GM18951 (cell line): ENCODE data around the gene NR1I3.
A peak's percentile ranks its signal among the peaks of the same experiment; 100 is the strongest.

Experiments
- POLR2A ChIP-seq: IDR thresholded peaks from 4 replicates; pipeline ENCODE4 v1.6.1; 2011; ENCODE audit warnings: mild to moderate bottlenecking; ENCODE audit not compliant: insufficient read length, insufficient read depth; ENCODE audit errors: extremely low read depth
- in situ Hi-C: fragments of 300-500 bp; cut with MboI; formaldehyde crosslinking; loops from one replicate; pipeline ENCODE4 v1.12.0; 2022; ENCODE audit warnings: low sequenced_read_pairs, mixed read lengths, inconsistent platforms; ENCODE audit not compliant: unreplicated experiment

Gene NR1I3

DNA sequence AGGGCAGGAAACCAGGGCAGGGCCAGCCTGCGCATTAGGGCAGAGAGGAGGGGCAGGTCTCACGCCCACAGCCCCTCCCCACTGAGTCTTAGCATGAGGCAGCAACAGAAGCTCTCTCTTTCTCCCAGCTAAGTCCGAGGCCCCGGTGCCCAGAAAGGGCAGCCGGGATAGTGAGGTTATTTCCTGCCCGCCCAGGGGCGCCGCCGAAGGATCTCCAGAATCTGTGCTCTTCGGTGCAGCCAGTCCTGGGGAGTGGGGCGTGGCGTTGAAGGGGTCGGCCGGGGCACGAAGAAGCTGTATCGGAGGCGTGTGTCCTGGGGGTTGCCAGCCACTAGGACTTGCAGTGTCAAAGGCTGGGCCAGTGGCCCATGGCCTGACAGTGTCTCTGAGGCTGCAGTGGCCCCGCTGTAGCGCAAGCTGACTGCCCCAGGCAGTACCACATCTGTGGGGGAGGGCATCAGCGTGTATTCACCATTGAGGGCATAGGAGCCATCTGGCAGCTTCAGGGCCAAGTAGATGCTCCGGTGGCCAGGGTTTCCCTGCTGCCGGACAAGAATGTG is 47.0 kb downstream of the NR1I3 start:
- TF ChIP-seq POLR2A = no peak
- in situ Hi-C loops = no loop called here

DNA sequence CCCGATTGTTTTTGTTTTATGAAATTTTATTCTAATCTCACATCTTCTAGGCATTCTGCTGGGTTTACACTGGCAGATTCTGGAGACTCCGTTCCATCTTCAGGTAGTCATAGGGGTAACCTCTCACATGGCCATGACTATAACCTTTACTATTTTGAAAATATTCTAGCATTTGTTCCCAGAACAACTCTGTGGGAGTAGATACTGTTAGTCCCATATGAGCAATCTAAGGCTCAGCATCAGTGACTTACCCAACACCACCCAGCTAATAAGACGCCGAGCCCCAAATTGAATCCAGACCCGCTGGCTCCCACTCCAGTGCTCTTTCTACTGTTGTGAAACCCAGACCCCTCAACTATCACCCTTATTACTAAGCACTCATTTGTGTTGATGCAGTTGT is 49.0 kb downstream of the NR1I3 start:
- TF ChIP-seq POLR2A = no peak
- in situ Hi-C loops = no loop called here

DNA sequence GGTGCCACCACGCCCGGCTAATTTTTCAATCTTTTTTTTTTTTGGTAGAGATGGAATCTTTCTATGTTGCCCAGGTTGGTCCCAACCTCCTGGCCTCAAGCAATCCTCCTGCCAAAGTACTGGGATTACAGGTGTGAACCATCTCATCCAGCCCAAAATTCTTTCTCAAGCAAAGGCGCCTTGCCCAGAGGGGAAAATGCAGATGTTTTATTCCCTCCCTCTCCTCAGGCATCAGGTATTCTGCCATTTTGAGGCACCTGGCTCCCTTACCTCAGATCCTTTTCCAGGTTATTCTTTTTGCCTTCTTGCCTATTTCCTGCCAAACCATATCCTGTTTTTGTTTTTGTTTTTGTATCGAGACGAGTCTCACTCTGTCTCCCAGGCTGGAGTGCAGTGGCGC is 49.6 kb downstream of the NR1I3 start:
- TF ChIP-seq POLR2A = no peak
- in situ Hi-C loops = no loop called here

DNA sequence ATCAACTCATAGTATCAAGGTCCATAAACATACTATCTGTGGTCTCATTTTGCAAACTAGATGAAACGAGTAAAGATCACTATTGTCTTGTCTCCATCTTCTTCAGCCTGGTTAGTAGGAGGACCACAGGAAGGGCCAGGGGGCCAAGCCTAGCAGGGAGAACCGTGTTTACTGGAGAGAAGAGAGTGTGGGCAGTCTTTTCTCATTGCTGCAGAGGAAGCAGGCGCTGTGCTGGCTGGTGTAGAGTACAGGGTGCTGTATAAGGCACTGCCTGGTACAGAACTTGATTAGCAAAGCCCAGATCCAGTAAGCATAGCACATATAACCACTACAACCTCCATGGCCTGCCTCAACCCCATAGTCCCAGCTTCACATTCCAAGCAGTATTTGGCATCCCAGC is 50.7 kb downstream of the NR1I3 start:
- in situ Hi-C loops = no loop called here
- TF ChIP-seq POLR2A = no peak

DNA sequence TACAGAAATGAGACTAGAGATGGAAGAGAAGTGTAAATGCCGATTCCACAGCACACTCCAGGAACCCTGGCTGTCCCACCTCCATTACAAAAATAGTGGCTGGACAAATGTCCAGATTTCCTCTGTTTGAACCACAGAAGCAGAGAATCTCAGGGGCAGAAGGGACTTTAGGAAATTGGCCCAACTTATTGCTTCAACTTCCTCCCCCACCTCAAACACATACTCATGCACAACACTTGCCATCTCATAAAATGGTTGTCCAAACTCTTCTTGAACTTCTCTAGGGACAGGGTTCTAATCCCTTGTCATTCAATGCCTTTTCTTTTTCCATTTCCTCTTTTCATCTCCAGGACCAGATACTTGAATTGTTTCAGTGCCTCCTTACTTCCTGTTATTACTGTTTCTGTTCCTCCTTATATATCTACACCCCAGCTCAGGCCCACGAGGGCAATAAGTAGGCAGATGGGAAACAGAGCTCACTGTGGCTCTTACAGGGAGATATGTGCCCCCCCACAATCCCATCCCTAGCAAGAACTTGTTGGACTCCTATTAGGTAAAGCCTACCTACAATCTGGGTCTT is 52.2 kb downstream of the NR1I3 start:
- no peak for TF ChIP-seq POLR2A
- in situ Hi-C loops = no loop called here

DNA sequence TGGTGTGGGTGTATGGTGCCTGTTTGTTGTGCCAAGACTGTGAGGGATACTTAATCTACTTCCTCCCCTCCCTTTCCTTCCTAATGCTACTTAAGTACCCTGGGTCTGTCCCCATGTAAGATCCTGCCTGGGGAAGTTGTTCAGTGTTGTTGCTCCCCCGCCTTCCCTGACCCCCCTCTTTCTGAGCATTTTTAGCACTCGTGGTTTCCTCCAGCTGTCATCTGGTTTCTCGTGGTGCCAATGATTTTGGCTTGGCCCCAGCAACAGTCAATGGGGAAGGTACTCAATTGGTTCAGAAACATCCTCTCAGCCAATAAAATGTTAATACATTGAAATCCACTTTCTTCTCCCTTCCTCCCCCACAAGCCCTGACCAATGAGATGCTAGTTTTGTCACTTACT is 52.7 kb downstream of the NR1I3 start:
- in situ Hi-C loops = no loop called here
- peak; percentile 38 for TF ChIP-seq POLR2A

DNA sequence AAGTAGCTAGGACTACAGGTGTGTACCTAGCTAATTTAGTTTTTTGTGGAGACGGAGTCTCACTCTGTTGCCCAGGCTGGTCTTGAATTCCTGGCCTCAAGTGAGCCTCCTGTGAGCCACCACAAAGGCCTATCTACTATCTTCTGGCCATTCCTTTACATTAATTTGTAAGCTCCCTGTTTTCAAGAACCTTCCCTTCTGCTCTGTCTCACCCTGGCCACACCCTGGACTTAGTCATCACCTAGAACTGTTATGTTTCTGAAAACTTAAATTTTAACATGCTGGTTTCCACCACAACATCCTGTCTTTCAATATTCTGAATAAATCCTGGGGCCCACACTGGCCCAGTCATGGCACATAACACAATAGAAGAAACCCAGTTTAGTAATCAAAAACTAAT is 55.8 kb downstream of the NR1I3 start:
- in situ Hi-C loops = no loop called here
- TF ChIP-seq POLR2A = no peak

DNA sequence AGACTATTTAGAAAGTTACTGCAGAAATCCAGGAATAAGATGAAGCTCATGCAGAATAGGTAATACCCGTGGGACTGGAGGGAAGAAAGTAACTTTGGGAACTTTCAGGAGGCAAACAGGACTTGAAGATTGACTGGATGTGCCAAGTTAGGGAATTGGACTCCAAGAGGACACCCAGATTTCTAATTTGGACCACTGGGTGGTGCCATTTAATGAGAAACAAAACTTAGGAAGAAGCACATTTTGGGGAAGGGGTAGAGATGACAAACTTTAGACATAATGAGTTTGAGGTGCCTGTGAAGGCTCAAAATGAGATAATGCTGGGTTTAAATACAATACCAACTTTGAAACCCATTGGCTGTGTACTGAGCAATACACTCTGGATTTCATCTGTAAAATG is 57.4 kb downstream of the NR1I3 start:
- TF ChIP-seq POLR2A = no peak

DNA sequence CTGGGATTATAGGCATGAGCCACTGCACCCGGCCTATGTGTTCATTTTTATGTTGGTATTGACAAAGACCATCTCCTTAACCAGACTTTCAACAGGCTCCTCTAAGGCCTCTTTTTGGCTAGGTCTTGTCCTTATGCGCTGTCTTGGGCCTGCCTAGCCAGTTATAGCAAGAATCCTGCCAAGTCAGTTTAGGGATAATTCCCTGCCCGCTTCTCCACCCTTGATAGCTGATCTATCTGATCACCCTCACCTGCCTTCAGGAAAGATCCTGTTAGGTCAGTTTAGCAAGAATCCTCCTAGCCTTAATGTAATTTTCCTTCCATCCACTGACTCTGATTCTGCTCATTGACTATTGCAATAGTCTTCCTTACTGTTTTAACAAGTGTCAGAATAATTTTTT is 58.3 kb downstream of the NR1I3 start:
- in situ Hi-C loops = no loop called here
- TF ChIP-seq POLR2A = no peak

More for the DNA sequence above, 57.4 kb downstream of the NR1I3 start:
- in situ Hi-C loops = no loop called here
